ENCODE results near the gene CNTNAP1. TPM values are rescaled to one million over a fixed set of nuclear protein-coding genes. Genes with fewer than 3 reads are reported as not detected.

CNTNAP1 gene
- total RNA-seq, 4 donors from 2014 or later: 0.15 to 0.88 (median 0.43) TPM

- Histone ChIP-seq H3K9me3 (no peaks in the 10 kb centered on the region), H3K4me1 (peaks cover 0 to 9% (median 0%) of the 10 kb centered on the region in 3 donors), H3K27ac (no peak overlapping the region), H3K27me3 (no peaks in the 10 kb centered on the region), H3K4me3 (no peak overlapping the region), H3K36me3 (peaks cover 0 to 74% (median 0%) of the 10 kb centered on the region in 3 donors)
- no peak for DNase-seq
- intact Hi-C loops (cut with DNase I): no loop called here
- 95 to 100% methylated on average over 2 to 3 of the region's 3 CpGs for WGBS, 2 donors
- TF ChIP-seq CTCF (IDR thresholded peaks at IDR 0.05) (no peak), POLR2A (IDR thresholded peaks at IDR 0.05) (no peak)
These were observed 12.2 kb downstream of the CNTNAP1 start for GRCh38 chr17:42694524-42694923.

- H3K4me3 ChIP-seq: no peak overlapping the region
- no peaks in the 10 kb centered on the region for H3K9me3 ChIP-seq
- DNase-seq: no peak
- H3K27me3 ChIP-seq: no peaks in the 10 kb centered on the region
- peaks cover 0 to 12% (median 0%) of the 10 kb centered on the region in 3 donors for H3K4me1 ChIP-seq
- intact Hi-C loops (cut with DNase I): no loop called here
- WGBS, 2 donors: 92 to 97% methylated on average over 6 to 10 of the region's 20 CpGs
- H3K27ac ChIP-seq: no peak overlapping the region
- H3K36me3 ChIP-seq: peaks cover 0 to 84% (median 0%) of the 10 kb centered on the region in 3 donors
- TF ChIP-seq POLR2A (IDR thresholded peaks at IDR 0.05) (no peak), CTCF (IDR thresholded peaks at IDR 0.05) (no peak)
These were observed 13.2 kb downstream of the CNTNAP1 start for GRCh38 chr17:42695500-42695899.

GRCh38 chr17:42697108-42697811 lies 14.9 kb downstream of the CNTNAP1 start:
- no peak for DNase-seq
- H3K27me3 ChIP-seq: no peaks in the 10 kb centered on the region
- no peak for TF ChIP-seq CTCF (IDR thresholded peaks at IDR 0.05)
- TF ChIP-seq POLR2A (IDR thresholded peaks at IDR 0.05): no peak
- no peak overlapping the region for H3K27ac ChIP-seq
- peaks cover 7 to 90% (median 14%) of the 10 kb centered on the region in 3 donors for H3K36me3 ChIP-seq
- 87 to 88% methylated on average over 12 to 19 of the region's 19 CpGs for WGBS, 2 donors
- H3K4me3 ChIP-seq: no peak overlapping the region
- H3K9me3 ChIP-seq: no peaks in the 10 kb centered on the region
- intact Hi-C loops (cut with DNase I): no loop called here
- peaks cover 0 to 12% (median 0%) of the 10 kb centered on the region in 3 donors for H3K4me1 ChIP-seq

- H3K9me3 ChIP-seq: no peaks in the 10 kb centered on the region
- H3K4me1 ChIP-seq: peaks cover 0 to 12% (median 0%) of the 10 kb centered on the region in 3 donors
- DNase-seq: no peak
- TF ChIP-seq POLR2A (IDR thresholded peaks at IDR 0.05): no peak
- TF ChIP-seq CTCF (IDR thresholded peaks at IDR 0.05): no peak
- intact Hi-C loops (cut with DNase I): no loop called here
- H3K27ac ChIP-seq: peak overlapping the region in 2 of 4 donors; percentile 26 to 40
- no peaks in the 10 kb centered on the region for H3K27me3 ChIP-seq
- H3K36me3 ChIP-seq: peaks cover 10 to 91% (median 28%) of the 10 kb centered on the region in 3 donors
- no peak overlapping the region for H3K4me3 ChIP-seq
- 50% methylated on average over 1 of the region's 2 CpGs; no CpG with 5 or more reads in 1 of the 2 donors for WGBS, 2 donors
These were observed 16.5 kb downstream of the CNTNAP1 start for GRCh38 chr17:42698736-42699414.

DNA sequence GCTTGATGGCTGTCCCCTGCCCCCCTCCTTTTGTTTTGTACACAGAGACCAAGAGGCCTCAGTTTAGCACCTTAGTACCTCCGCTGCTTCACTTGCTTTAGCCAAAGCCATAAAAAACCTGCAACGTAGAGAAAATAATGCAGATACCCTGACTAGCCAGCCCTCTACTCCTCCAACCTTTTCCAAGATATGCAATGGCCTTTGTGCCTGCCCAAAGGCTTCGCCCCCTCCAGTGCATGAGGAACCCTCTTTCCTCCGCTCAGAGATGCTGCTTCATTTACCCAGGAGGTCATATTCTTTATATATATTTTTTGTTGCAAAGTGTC lies 17.0 kb downstream of the CNTNAP1 start:
- peak overlapping the region in 2 of 4 donors; percentile 26 to 40 for H3K27ac ChIP-seq
- H3K4me3 ChIP-seq: no peak overlapping the region
- intact Hi-C loops (cut with DNase I): no loop called here
- no peaks in the 10 kb centered on the region for H3K9me3 ChIP-seq
- WGBS, 2 donors: 86 to 89% methylated on average over 4 of the region's 4 CpGs
- peaks cover 0 to 12% (median 0%) of the 10 kb centered on the region in 3 donors for H3K4me1 ChIP-seq
- H3K36me3 ChIP-seq: peaks cover 15 to 91% (median 33%) of the 10 kb centered on the region in 3 donors
- no peak for DNase-seq
- H3K27me3 ChIP-seq: no peaks in the 10 kb centered on the region
- TF ChIP-seq CTCF (IDR thresholded peaks at IDR 0.05) (no peak), POLR2A (IDR thresholded peaks at IDR 0.05) (no peak)
